GM19023 (cell line): ENCODE measurements around the gene ABCG2.
A peak's percentile ranks its signal among the peaks of the same experiment; 100 is the strongest.

Experiments used
- ATAC-seq: cut with Tn5 transposase; IDR thresholded peaks from one replicate; pipeline ENCODE4 v1.9.1; 2021; ENCODE audit warnings: mild to moderate bottlenecking, moderate library complexity; ENCODE audit not compliant: unreplicated experiment

Gene ABCG2

GRCh38 chr4:88077911-88078524 lies 80.4 kb downstream of the ABCG2 start:
- no peak for ATAC-seq

- no peak for ATAC-seq
Observed at GRCh38 chr4:88075336-88075735, 83.1 kb downstream of the ABCG2 start.

- no peak for ATAC-seq
Observed at GRCh38 chr4:88070031-88070430, 88.4 kb downstream of the ABCG2 start.

GRCh38 chr4:88064410-88064809 lies 94.0 kb downstream of the ABCG2 start:
- no peak for ATAC-seq

GRCh38 chr4:88063634-88064296 lies 94.7 kb downstream of the ABCG2 start:
- no peak for ATAC-seq

- no peak for ATAC-seq
Observed at GRCh38 chr4:88062843-88063242, 95.6 kb downstream of the ABCG2 start.

- ATAC-seq: no peak
Observed at GRCh38 chr4:88062311-88062710, 96.1 kb downstream of the ABCG2 start.

- ATAC-seq: no peak
Observed at GRCh38 chr4:88060431-88060830, 98.0 kb downstream of the ABCG2 start.

- ATAC-seq: no peak
Observed at GRCh38 chr4:88059766-88060165, 98.7 kb downstream of the ABCG2 start.

GRCh38 chr4:88058295-88058694 lies 100.1 kb downstream of the ABCG2 start:
- ATAC-seq: no peak

GRCh38 chr4:88054901-88055300 lies 103.5 kb downstream of the ABCG2 start:
- peak; percentile 50 for ATAC-seq

- no peak for ATAC-seq
Observed at GRCh38 chr4:88054229-88054628, 104.2 kb downstream of the ABCG2 start.

- no peak for ATAC-seq
Observed at GRCh38 chr4:88045021-88045420, 113.4 kb downstream of the ABCG2 start.

GRCh38 chr4:88043586-88044340 lies 114.7 kb downstream of the ABCG2 start:
- no peak for ATAC-seq

- no peak for ATAC-seq
Observed at GRCh38 chr4:88043001-88043400, 115.4 kb downstream of the ABCG2 start.

- ATAC-seq: no peak
Observed at GRCh38 chr4:88041626-88042025, 116.8 kb downstream of the ABCG2 start.

GRCh38 chr4:88040707-88041106 lies 117.7 kb downstream of the ABCG2 start:
- ATAC-seq: no peak
